Cardiac fibroblast (primary cell): ENCODE measurements around the gene OLIG3.

Source experiments
- DNase-seq, 2 donors: peaks; one replicate each; pipeline versions ENCODE4 v3.0.0 to v3.0.0-alpha.2; 2010; ENCODE audit warnings: low read depth in 2 of 2
- H3K4me3 ChIP-seq, 2 donors: replicated peaks in 1 of 2; 1 replicate in 1 of 2; 2 replicates in 1 of 2; pipeline ENCODE4 v1.5.1; 2011; ENCODE audit warnings: low read depth in 2 of 2, low read length in 2 of 2, mild to moderate bottlenecking in 2 of 2, moderate library complexity in 1 of 2
- TF ChIP-seq, protein P1 (sequence below): IDR thresholded peaks from one replicate; pipeline ENCODE4 v1.5.1; 2011; ENCODE audit warnings: low read depth, mild to moderate bottlenecking, low read length, inconsistent platforms

OLIG3 gene

DNA sequence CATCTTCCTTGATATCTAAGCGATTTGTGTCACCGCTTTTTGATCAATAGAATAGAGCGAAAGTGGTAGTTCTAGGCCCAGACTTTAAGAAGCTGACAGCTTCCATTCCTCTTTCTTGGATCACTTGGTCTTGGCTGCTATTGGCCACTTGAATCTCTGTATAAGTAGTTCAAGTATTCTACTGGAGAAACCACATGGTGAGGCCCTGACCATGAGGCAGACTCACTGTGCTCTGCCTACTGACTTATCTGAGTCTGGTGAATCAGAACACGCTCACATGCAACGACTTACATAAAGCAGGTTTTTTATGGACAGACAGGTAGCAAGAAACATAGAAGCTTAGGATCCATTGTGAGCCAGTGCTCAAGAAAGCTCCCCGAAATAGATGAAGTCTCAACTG, 27.0 kb downstream of the OLIG3 start:
- TF ChIP-seq, protein P1, sequence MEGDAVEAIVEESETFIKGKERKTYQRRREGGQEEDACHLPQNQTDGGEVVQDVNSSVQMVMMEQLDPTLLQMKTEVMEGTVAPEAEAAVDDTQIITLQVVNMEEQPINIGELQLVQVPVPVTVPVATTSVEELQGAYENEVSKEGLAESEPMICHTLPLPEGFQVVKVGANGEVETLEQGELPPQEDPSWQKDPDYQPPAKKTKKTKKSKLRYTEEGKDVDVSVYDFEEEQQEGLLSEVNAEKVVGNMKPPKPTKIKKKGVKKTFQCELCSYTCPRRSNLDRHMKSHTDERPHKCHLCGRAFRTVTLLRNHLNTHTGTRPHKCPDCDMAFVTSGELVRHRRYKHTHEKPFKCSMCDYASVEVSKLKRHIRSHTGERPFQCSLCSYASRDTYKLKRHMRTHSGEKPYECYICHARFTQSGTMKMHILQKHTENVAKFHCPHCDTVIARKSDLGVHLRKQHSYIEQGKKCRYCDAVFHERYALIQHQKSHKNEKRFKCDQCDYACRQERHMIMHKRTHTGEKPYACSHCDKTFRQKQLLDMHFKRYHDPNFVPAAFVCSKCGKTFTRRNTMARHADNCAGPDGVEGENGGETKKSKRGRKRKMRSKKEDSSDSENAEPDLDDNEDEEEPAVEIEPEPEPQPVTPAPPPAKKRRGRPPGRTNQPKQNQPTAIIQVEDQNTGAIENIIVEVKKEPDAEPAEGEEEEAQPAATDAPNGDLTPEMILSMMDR: no peak
- DNase-seq: no peak
- H3K4me3 ChIP-seq: no peak overlapping the region

DNA sequence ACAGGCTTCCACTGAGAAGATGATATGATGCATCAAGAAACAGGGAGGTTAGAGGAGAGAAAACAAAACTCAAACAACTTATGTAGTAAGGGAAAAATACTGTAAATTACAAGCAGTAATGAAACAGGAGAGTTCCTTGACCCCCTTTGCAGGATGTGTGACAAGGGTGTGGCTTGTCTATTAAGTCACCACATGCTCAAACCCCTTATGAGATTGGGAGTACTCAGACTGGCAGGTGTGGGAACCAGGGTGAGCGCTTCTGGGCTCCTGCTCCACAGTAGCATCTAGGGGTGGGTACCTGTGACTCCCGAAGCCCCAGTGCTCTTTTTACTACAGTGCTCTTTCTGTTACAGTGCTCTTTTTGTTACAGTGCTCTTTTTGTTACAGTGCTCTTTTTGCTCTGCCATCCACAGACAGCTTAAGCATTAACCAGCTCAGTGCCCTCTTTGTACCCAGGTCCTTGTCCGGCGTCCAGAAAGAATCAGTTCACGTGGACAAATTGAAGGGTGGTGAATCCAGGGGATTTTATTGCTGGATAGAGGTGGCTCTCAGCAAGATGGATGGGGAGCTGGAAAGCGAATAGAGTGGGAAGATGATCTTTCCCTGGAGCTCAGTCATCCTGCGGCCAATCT, 28.7 kb downstream of the OLIG3 start:
- TF ChIP-seq, protein P1: no peak
- no peak for DNase-seq
- H3K4me3 ChIP-seq: no peak overlapping the region

DNA sequence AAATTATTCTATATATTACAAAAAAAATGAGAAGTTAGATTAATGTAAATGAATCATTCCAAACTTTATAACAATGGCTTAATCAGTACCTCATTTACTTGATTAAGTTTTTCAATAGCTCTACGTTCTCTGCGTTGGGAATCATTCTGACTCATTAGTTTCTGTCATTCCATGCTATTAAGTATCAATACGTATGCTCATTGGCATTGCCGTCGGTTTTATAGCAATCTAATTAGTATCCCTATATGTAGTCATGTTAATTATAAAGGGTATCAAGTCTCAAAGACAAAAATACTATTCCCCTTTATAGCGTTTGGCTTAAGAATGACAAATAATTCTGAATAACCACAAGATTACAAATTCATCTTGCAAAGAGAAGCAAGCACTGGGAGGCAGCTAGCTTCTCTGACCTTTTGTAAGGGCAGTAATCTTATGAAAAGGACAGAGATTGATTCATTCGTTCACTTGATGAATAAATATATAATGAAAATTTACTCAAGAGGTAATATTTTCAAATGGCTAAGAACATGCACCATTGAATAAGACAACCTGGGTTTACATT, 41.8 kb downstream of the OLIG3 start:
- peak in 1 of 2 donors; percentile 12 for DNase-seq
- TF ChIP-seq, protein P1: no peak
- no peak overlapping the region for H3K4me3 ChIP-seq

DNA sequence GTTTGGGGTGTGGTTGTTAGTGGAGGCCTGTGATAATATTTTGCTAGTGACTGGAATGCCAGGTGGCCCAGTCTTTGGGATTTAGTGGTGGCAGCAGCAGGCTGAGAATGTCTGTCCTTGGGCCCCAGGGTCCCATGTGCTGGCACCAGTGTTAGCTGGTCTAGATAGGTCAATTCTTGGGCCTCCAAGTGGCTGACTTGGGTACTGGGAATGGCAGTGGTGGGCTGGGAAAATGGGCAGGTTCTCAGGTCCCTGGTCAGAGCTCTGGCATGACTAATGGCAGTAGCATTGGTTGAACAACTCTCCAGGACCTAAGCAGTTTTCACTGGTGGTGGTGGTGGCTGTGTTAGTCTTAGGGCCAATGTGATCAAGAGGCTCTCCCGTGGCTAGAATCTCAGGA, 50.3 kb downstream of the OLIG3 start:
- TF ChIP-seq, protein P1: peak; percentile 11
- DNase-seq: peak in 1 of 2 donors; percentile 4
- H3K4me3 ChIP-seq: no peak overlapping the region
